IMR-90 (cell line): ENCODE data around the gene EIF5A2. TPM values are rescaled to one million over a fixed set of nuclear protein-coding genes. Genes with fewer than 3 reads are reported as not detected.

ENCODE experiments used
- ATAC-seq: fragments of 200-7000 bp; cut with Tn5 transposase; 2 replicates; pipeline ENCODE4 v1.9.1; 2020; ENCODE audit warnings: low read depth, mild to moderate bottlenecking, moderate library complexity
- BruUV-seq: library from RNA; stranded (reverse); fragments of 400-500 nt; replicated peaks from 2 replicates; lab custom pipeline; 2021; lab: Mats Ljungman, UMichigan
- CTCF ChIA-PET: fragments of 300-600 bp; formaldehyde crosslinking; extraction: SDS; loops from one replicate; lab custom pipeline; 2021; ENCODE audit warnings: antibody characterized with exemption; lab: Yijun Ruan, JAX
- POLR2A ChIA-PET: fragments of 300-600 bp; sonication (Branson Sonifier 250); formaldehyde crosslinking; loops from one replicate; lab custom pipeline; 2022; ENCODE audit warnings: antibody characterized with exemption; ENCODE audit not compliant: unreplicated experiment; lab: Charles Lee
- DNase-seq: peaks from one replicate; pipeline ENCODE4 v3.0.0; 2013
- H2AFZ ChIP-seq: replicated peaks from 2 replicates; pipeline ENCODE3; 2013; ENCODE audit warnings: low read length, mild to moderate bottlenecking; ENCODE audit not compliant: poor library complexity
- H2AK5ac ChIP-seq: 2 replicates; pipeline ENCODE4 v1.6.1; 2013; ENCODE audit warnings: low read depth, low read length, inconsistent platforms
- H2AK9ac ChIP-seq: replicated peaks from 2 replicates; pipeline ENCODE3; 2013; ENCODE audit warnings: mild to moderate bottlenecking, low read depth, low read length, moderate library complexity; ENCODE audit not compliant: poor library complexity
- H2BK120ac ChIP-seq: 2 replicates; pipeline ENCODE4 v1.6.1; 2013; ENCODE audit warnings: low read depth, low read length, inconsistent platforms
- H2BK15ac ChIP-seq: 3 replicates; pipeline ENCODE4 v1.6.1; 2013; ENCODE audit warnings: low read depth, low read length, inconsistent platforms
- H2BK20ac ChIP-seq: 2 replicates; pipeline ENCODE4 v1.6.1; 2013; ENCODE audit warnings: low read depth, mild to moderate bottlenecking, inconsistent platforms, low read length, moderate library complexity
- H2BK5ac ChIP-seq: 2 replicates; pipeline ENCODE4 v1.6.1; 2013; ENCODE audit warnings: mild to moderate bottlenecking, low read depth, low read length, inconsistent platforms; ENCODE audit not compliant: poor library complexity, severe bottlenecking
- H3K14ac ChIP-seq: replicated peaks from 2 replicates; pipeline ENCODE4 v1.6.1; 2013; ENCODE audit warnings: low read depth, low read length, inconsistent platforms
- H3K18ac ChIP-seq: 2 replicates; pipeline ENCODE4 v1.6.1; 2013; ENCODE audit warnings: low read depth, low read length, control low read depth
- H3K23ac ChIP-seq: 2 replicates; pipeline ENCODE4 v1.6.1; 2013; ENCODE audit warnings: low read depth, low read length, inconsistent platforms
- H3K27ac ChIP-seq: 2 replicates; pipeline ENCODE4 v1.5.1; 2013; ENCODE audit warnings: mild to moderate bottlenecking, control low read depth, low read length; ENCODE audit not compliant: insufficient read depth
- H3K27me3 ChIP-seq: 2 replicates; pipeline ENCODE4 v1.6.1; 2013; ENCODE audit warnings: low read length; ENCODE audit not compliant: control insufficient read depth, insufficient read depth
- H3K36me3 ChIP-seq: 2 replicates; pipeline ENCODE4 v1.6.1; 2013; ENCODE audit warnings: low read length, mixed read lengths; ENCODE audit not compliant: control insufficient read depth, insufficient read depth
- H3K4ac ChIP-seq: 2 replicates; pipeline ENCODE4 v1.6.1; 2013; ENCODE audit warnings: low read depth, low read length, inconsistent platforms
- H3K4me1 ChIP-seq: 2 replicates; pipeline ENCODE4 v1.6.1; 2013; ENCODE audit warnings: low read length, mixed read lengths; ENCODE audit not compliant: control insufficient read depth, insufficient read depth
- H3K4me2 ChIP-seq: 2 replicates; pipeline ENCODE4 v1.6.1; 2013; ENCODE audit warnings: low read depth, mild to moderate bottlenecking, control low read depth, low read length, moderate library complexity
- H3K4me3 ChIP-seq: 2 replicates; pipeline ENCODE4 v1.5.1; 2013; ENCODE audit warnings: low read depth, mild to moderate bottlenecking, control low read depth, low read length, moderate library complexity; ENCODE audit not compliant: insufficient read depth
- H3K56ac ChIP-seq: 2 replicates; pipeline ENCODE4 v1.6.1; 2013; ENCODE audit warnings: low read length, inconsistent platforms; ENCODE audit not compliant: insufficient read depth; ENCODE audit errors: extremely low read depth
- H3K79me1 ChIP-seq, 2 experiments: 2 replicates each; pipeline ENCODE4 v1.6.1; 2013; ENCODE audit warnings: low read length in 2 of 2, inconsistent platforms in 1 of 2, low read depth in 1 of 2
- H3K9ac ChIP-seq: 2 replicates; pipeline ENCODE4 v1.6.1; 2013; ENCODE audit warnings: low read depth, low read length, control low read depth
- H3K9me1 ChIP-seq: 2 replicates; pipeline ENCODE4 v1.6.1; 2013; ENCODE audit warnings: low read length, inconsistent platforms; ENCODE audit not compliant: insufficient read depth
- H3K9me3 ChIP-seq: 2 replicates; pipeline ENCODE4 v1.6.1; 2013; ENCODE audit warnings: low read length; ENCODE audit not compliant: control insufficient read depth, insufficient read depth
- H4K20me1 ChIP-seq: 2 replicates; pipeline ENCODE4 v1.6.1; 2013; ENCODE audit warnings: low read length, inconsistent platforms; ENCODE audit not compliant: insufficient read depth
- H4K5ac ChIP-seq: 2 replicates; pipeline ENCODE4 v1.6.1; 2013; ENCODE audit warnings: mild to moderate bottlenecking, low read depth, low read length, control low read depth
- H4K8ac ChIP-seq, 2 experiments: 2 replicates each; pipeline ENCODE4 v1.6.1; 2013; ENCODE audit warnings: low read depth in 2 of 2, low read length in 2 of 2, control low read depth in 1 of 2, inconsistent platforms in 1 of 2
- H4K91ac ChIP-seq: 2 replicates; pipeline ENCODE4 v1.6.1; 2013; ENCODE audit warnings: low read depth, low read length, inconsistent platforms; ENCODE audit not compliant: insufficient read depth
- BHLHE40 ChIP-seq: fragments of 150-350 bp; IDR thresholded peaks from 2 replicates; pipeline ENCODE4 v1.6.1; 2016; ENCODE audit warnings: mild to moderate bottlenecking, low read depth, low read length
- CEBPB ChIP-seq: IDR thresholded peaks from 2 replicates; pipeline ENCODE4 v1.6.1; 2012; ENCODE audit warnings: low read depth, low read length, improper control_type of control experiment
- CHD1 ChIP-seq: IDR thresholded peaks from 2 replicates; pipeline ENCODE4 v1.6.1; 2012; ENCODE audit warnings: low read depth, low read length, improper control_type of control experiment
- SMC3 ChIP-seq: fragments of 150-350 bp; IDR thresholded peaks from 2 replicates; pipeline ENCODE4 v1.6.1; 2016; ENCODE audit warnings: low read depth, mild to moderate bottlenecking, antibody characterized with exemption, low read length, moderate library complexity
- WGBS, 2 experiments: methylation state at CpG; one replicate each; pipeline versions ENCODE4 v1.1.5 to v1.1.7; 2013; ENCODE audit warnings: missing lambda C conversion rate in 2 of 2; ENCODE audit not compliant: insufficient read length in 1 of 2; ENCODE audit errors: extremely low coverage in 2 of 2; 5-methylcytosine and 5-hydroxymethylcytosine counted together
- dilution Hi-C: fragments of 300-500 bp; cut with HindIII; formaldehyde crosslinking; loops from one replicate; pipeline ENCODE4 v1.14.3; 2018; ENCODE audit warnings: low sequenced_read_pairs; ENCODE audit not compliant: unreplicated experiment
- in situ Hi-C: fragments of 300-500 bp; cut with MboI; formaldehyde crosslinking; loops from 3 replicates; pipeline ENCODE4 v1.14.3; 2019; ENCODE audit warnings: low sequenced_read_pairs, inconsistent platforms, mixed read lengths
- intact Hi-C: fragments of 100-400 bp; cut with micrococcal nuclease; formaldehyde crosslinking; loops from 2 replicates; pipeline ENCODE4 v1.10.0; 2022
- polyA plus RNA-seq, 3 experiments: library from polyadenylated mRNA; depleted of rRNA; stranded (reverse); fragments of >200 nt; gene quantifications; 2 replicates each; pipeline ENCODE4 v1.2.3, GENCODE V29; 2012; ENCODE audit warnings: low replicate concordance in 1 of 3
- total RNA-seq: library from RNA; depleted of rRNA; stranded (reverse); fragments of >200 nt; gene quantifications from 2 replicates; pipeline ENCODE4 v1.2.3, GENCODE V29; 2012
- TF ChIP-seq, protein P1 (sequence below): fragments of 150-350 bp; IDR thresholded peaks from 2 replicates; pipeline ENCODE4 v1.6.1; 2016; ENCODE audit warnings: low read depth, mild to moderate bottlenecking, low read length, moderate library complexity, borderline replicate concordance
- TF ChIP-seq, protein P2 (sequence below): fragments of 150-350 bp; IDR thresholded peaks from 2 replicates; pipeline ENCODE4 v1.6.1; 2017; ENCODE audit warnings: mild to moderate bottlenecking, antibody characterized with exemption, low read length, low read depth

The EIF5A2 gene
- total and polyA plus RNA-seq, 2 of the 4 experiments (the other 2 are of a cell fraction): 7.7 to 7.8 TPM

DNA sequence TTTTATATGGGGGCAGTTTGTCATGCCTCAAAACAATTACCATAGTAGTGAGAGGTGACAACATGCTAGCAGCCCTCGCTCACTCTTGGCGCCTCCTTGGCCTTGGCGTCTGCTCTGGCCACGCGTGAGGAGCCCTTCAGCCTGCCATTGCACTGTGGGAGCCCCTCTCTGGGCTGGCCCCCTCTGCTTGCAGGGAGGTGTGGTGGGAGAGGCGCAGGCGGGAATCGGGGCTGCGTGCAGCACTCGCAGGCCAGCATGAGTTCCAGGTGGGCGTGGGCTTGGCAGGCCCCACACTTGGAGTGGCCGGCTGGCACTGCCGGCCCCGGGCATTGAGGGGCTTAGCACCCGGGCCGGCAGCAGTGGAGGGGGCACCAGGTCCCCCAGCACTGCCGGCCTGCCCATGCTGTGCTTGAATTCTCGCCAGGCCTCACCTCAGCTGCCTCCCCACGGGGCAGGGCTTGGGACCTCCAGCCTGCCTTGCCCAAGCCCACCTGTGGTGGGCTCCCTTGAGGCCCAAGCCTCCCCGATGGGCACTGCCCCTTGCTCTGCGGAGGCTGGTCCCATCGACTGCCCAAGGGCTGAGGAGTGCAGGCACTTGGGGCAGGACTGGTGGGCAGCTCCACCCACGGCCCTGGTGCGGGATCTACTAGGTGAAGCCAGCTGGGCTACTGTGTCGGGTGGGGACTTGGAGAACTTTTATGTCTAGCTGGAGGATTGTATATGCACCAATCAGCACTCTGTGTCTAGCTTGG is 38.8 kb upstream of the EIF5A2 start:
- Histone ChIP-seq H3K9me1 (no peaks in the 10 kb centered on the region), H2BK15ac (no peak overlapping the region), H3K56ac (no peak overlapping the region), H2BK120ac (no peak overlapping the region), H3K9me3 (0 out of 2 replicates have a peak, but pooled peaks cover 3% of the 10 kb centered on the region), H2AK9ac (no peak overlapping the region), H2AFZ (no peak overlapping the region), H4K8ac (no peak overlapping the region), H4K91ac (no peak overlapping the region), H3K79me1 (no peaks in the 10 kb centered on the region), H3K4me3 (no peak overlapping the region), H2BK5ac (no peak overlapping the region), H3K36me3 (no peaks in the 10 kb centered on the region), H3K27me3 (peaks cover 4% of the 10 kb centered on the region; the same call in 1 of the 2 replicates), H3K9ac (no peak overlapping the region), H3K23ac (no peak overlapping the region), H3K27ac (no peak overlapping the region), H3K14ac (no peak overlapping the region), H2BK20ac (no peak overlapping the region), H2AK5ac (no peak overlapping the region), H3K4ac (no peak overlapping the region), H3K4me1 (no peaks in the 10 kb centered on the region), H3K18ac (no peak overlapping the region), H4K20me1 (no peaks in the 10 kb centered on the region), H3K4me2 (no peak overlapping the region), H4K5ac (no peak overlapping the region)
- BruUV-seq: no TSS peak
- DNase-seq (no peak), ATAC-seq (no peak)
- dilution Hi-C loops: no loop called here
- TF ChIP-seq, protein P1, sequence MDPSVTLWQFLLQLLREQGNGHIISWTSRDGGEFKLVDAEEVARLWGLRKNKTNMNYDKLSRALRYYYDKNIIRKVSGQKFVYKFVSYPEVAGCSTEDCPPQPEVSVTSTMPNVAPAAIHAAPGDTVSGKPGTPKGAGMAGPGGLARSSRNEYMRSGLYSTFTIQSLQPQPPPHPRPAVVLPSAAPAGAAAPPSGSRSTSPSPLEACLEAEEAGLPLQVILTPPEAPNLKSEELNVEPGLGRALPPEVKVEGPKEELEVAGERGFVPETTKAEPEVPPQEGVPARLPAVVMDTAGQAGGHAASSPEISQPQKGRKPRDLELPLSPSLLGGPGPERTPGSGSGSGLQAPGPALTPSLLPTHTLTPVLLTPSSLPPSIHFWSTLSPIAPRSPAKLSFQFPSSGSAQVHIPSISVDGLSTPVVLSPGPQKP: no peak
- TF ChIP-seq CEBPB (no peak), SMC3 (no peak), CHD1 (no peak), BHLHE40 (no peak)
- TF ChIP-seq, protein P2, sequence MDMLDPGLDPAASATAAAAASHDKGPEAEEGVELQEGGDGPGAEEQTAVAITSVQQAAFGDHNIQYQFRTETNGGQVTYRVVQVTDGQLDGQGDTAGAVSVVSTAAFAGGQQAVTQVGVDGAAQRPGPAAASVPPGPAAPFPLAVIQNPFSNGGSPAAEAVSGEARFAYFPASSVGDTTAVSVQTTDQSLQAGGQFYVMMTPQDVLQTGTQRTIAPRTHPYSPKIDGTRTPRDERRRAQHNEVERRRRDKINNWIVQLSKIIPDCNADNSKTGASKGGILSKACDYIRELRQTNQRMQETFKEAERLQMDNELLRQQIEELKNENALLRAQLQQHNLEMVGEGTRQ: no peak
- intact Hi-C loops: no loop called here
- CTCF ChIA-PET: no interaction called here
- in situ Hi-C loops: no loop called here
- WGBS, 2 experiments: 85% methylated on average over 5 of the region's 25 CpGs; no CpG with 5 or more reads in 1 of the 2 experiments
- POLR2A ChIA-PET: no interaction called here
